Type B pancreatic cell (in vitro differentiated cells): ENCODE measurements around the gene SLC8A1. TPM values are rescaled to one million over a fixed set of nuclear protein-coding genes. Genes with fewer than 3 reads are reported as not detected.

Source experiments
- DNase-seq: peaks from one replicate; pipeline ENCODE4 v3.0.0; 2021; ENCODE audit warnings: mixed read lengths; ENCODE audit not compliant: unreplicated experiment; ENCODE audit errors: extremely low spot score
- H3K27ac Mint-ChIP-seq: 2 replicates; pipeline ENCODE4 v1.8.0; 2021; ENCODE audit warnings: mild to moderate bottlenecking, mixed read lengths
- H3K27me3 Mint-ChIP-seq: 2 replicates; pipeline ENCODE4 v1.8.0; 2021; ENCODE audit warnings: mixed read lengths
- H3K36me3 Mint-ChIP-seq: 2 replicates; pipeline ENCODE4 v1.8.0; 2021; ENCODE audit warnings: mixed read lengths
- H3K4me1 Mint-ChIP-seq: one replicate; pipeline ENCODE4 v1.8.0; 2021; ENCODE audit warnings: mixed read lengths; ENCODE audit not compliant: unreplicated experiment
- H3K4me3 Mint-ChIP-seq: 2 replicates; pipeline ENCODE4 v1.8.0; 2021; ENCODE audit warnings: mild to moderate bottlenecking, mixed read lengths
- H3K9me3 Mint-ChIP-seq: 2 replicates; pipeline ENCODE4 v1.8.0; 2021; ENCODE audit warnings: mixed read lengths
- total RNA-seq: library from RNA; stranded (reverse); gene quantifications from 2 replicates; pipeline ENCODE4 v1.2.1, GENCODE V29; 2021; ENCODE audit warnings: low replicate concordance
- TF ChIP-seq, protein P1 (sequence below): fragments of 200-600 bp; sonication (generic); conservative IDR thresholded peaks from 2 replicates; pipeline ENCODE4 v1.5.0; 2021; ENCODE audit warnings: antibody characterized with exemption, mild to moderate bottlenecking

The SLC8A1 gene
- total RNA-seq, 1 donor from 2014 or later, result 42.1 TPM

GRCh38 chr2:40097691-40098385, 354.1 kb downstream of the SLC8A1 start:
- Mint-ChIP-seq H3K36me3 (no peaks in the 10 kb centered on the region), H3K9me3 (no peaks in the 10 kb centered on the region), H3K4me3 (no peak overlapping the region), H3K27me3 (no peaks in the 10 kb centered on the region), H3K4me1 (peaks cover 18% of the 10 kb centered on the region), H3K27ac (no peak overlapping the region)
- no peak for DNase-seq
- TF ChIP-seq, protein P1, sequence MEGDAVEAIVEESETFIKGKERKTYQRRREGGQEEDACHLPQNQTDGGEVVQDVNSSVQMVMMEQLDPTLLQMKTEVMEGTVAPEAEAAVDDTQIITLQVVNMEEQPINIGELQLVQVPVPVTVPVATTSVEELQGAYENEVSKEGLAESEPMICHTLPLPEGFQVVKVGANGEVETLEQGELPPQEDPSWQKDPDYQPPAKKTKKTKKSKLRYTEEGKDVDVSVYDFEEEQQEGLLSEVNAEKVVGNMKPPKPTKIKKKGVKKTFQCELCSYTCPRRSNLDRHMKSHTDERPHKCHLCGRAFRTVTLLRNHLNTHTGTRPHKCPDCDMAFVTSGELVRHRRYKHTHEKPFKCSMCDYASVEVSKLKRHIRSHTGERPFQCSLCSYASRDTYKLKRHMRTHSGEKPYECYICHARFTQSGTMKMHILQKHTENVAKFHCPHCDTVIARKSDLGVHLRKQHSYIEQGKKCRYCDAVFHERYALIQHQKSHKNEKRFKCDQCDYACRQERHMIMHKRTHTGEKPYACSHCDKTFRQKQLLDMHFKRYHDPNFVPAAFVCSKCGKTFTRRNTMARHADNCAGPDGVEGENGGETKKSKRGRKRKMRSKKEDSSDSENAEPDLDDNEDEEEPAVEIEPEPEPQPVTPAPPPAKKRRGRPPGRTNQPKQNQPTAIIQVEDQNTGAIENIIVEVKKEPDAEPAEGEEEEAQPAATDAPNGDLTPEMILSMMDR, result no peak

- H3K27me3 Mint-ChIP-seq, result no peaks in the 10 kb centered on the region
- no peak for DNase-seq
- TF ChIP-seq, protein P1, result no peak
- no peak overlapping the region for H3K4me3 Mint-ChIP-seq
- H3K9me3 Mint-ChIP-seq, result no peaks in the 10 kb centered on the region
- no peaks in the 10 kb centered on the region for H3K36me3 Mint-ChIP-seq
- H3K4me1 Mint-ChIP-seq, result peaks cover 19% of the 10 kb centered on the region
- H3K27ac Mint-ChIP-seq, result no peak overlapping the region
These were observed 355.5 kb downstream of the SLC8A1 start for GRCh38 chr2:40096360-40096759.

DNA sequence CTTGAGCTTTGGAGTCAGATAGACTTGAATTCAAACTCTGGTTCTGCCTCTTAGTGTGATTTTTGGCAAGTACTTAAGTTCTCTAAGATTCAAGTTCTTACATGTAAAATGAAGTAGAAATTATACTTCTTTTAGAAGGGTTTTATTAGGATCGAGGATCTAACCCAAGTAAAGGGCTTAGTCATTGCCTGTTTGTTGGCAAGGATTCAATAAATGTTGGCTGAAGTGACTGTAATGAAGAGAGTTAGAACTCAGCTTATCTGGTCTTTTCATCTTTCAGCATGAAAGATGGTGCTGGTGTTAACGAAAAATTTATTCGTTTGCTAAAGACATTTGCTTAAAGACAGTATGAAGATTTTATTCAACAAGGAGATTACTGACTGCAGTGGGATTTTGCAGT, 356.9 kb downstream of the SLC8A1 start:
- peaks cover 8% of the 10 kb centered on the region for H3K4me1 Mint-ChIP-seq
- H3K27me3 Mint-ChIP-seq, result no peaks in the 10 kb centered on the region
- no peak overlapping the region for H3K27ac Mint-ChIP-seq
- TF ChIP-seq, protein P1, result no peak
- H3K9me3 Mint-ChIP-seq, result no peaks in the 10 kb centered on the region
- H3K4me3 Mint-ChIP-seq, result no peak overlapping the region
- no peaks in the 10 kb centered on the region for H3K36me3 Mint-ChIP-seq
- DNase-seq, result no peak

- H3K27ac Mint-ChIP-seq, result no peak overlapping the region
- no peak for DNase-seq
- H3K4me3 Mint-ChIP-seq, result no peak overlapping the region
- peaks cover 8% of the 10 kb centered on the region for H3K4me1 Mint-ChIP-seq
- no peaks in the 10 kb centered on the region for H3K27me3 Mint-ChIP-seq
- TF ChIP-seq, protein P1, result no peak
- H3K9me3 Mint-ChIP-seq, result no peaks in the 10 kb centered on the region
- H3K36me3 Mint-ChIP-seq, result no peaks in the 10 kb centered on the region
These were observed 357.4 kb downstream of the SLC8A1 start for GRCh38 chr2:40094451-40094850.

- no peak overlapping the region for H3K4me3 Mint-ChIP-seq
- no peak for DNase-seq
- H3K27ac Mint-ChIP-seq, result no peak overlapping the region
- TF ChIP-seq, protein P1, result no peak
- no peaks in the 10 kb centered on the region for H3K9me3 Mint-ChIP-seq
- H3K27me3 Mint-ChIP-seq, result no peaks in the 10 kb centered on the region
- no peaks in the 10 kb centered on the region for H3K36me3 Mint-ChIP-seq
- peaks cover 8% of the 10 kb centered on the region for H3K4me1 Mint-ChIP-seq
These were observed 358.7 kb downstream of the SLC8A1 start for GRCh38 chr2:40093021-40093675.
